Measurements from ENCODE around the gene RTN3.

RTN3 gene

GRCh38 chr11:63745304-63746170, 64.2 kb downstream of the RTN3 start:
- H3K9me3 ChIP-seq (ENCODE audit: control insufficient read depth, low read length): no peaks in the 10 kb centered on the region
- no peaks in the 10 kb centered on the region for H3K4me1 ChIP-seq (ENCODE audit: control insufficient read depth, insufficient read depth, low read length)
- no peak overlapping the region for H3K9ac ChIP-seq (ENCODE audit: low read length)
- DNase-seq (ENCODE audit: low read depth): no peak
- H3K4me3 ChIP-seq (ENCODE audit: low read length): no peak overlapping the region
- H3K36me3 ChIP-seq (ENCODE audit: control insufficient read depth, insufficient read depth, low read length, severe bottlenecking): peaks cover 24% of the 10 kb centered on the region
- H3K27me3 ChIP-seq (replicated peaks; ENCODE audit: control insufficient read depth, insufficient read depth, low read length): no peaks in the 10 kb centered on the region

DNA sequence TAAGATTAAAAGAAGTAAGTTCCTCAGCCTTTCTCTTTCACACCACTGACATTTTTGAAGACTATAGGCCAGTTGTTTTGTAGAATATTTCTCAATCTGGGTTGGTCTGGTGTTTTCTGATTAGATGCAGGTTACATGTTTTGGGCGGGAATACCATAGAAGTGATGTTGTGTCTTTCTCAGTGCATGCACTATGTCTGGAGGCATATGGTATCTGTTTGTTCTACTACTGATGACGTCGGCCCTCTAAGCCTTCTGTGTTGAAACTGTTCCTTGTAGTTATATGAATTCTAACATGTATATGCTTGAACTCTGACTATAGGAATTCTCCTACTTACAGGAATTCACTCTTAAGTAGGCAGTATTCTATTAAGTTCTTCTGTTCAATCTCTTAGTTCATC, 65.7 kb downstream of the RTN3 start:
- Histone ChIP-seq H3K4me3 (ENCODE audit: low read length) (no peak overlapping the region), H3K27me3 (replicated peaks; ENCODE audit: control insufficient read depth, insufficient read depth, low read length) (no peaks in the 10 kb centered on the region), H3K36me3 (ENCODE audit: control insufficient read depth, insufficient read depth, low read length, severe bottlenecking) (peaks cover 39% of the 10 kb centered on the region), H3K4me1 (ENCODE audit: control insufficient read depth, insufficient read depth, low read length) (no peaks in the 10 kb centered on the region), H3K9ac (ENCODE audit: low read length) (no peak overlapping the region), H3K9me3 (ENCODE audit: control insufficient read depth, low read length) (no peaks in the 10 kb centered on the region)
- DNase-seq (ENCODE audit: low read depth): peak; percentile 87

- Histone ChIP-seq H3K36me3 (ENCODE audit: control insufficient read depth, insufficient read depth, low read length, severe bottlenecking) (peaks cover 53% of the 10 kb centered on the region), H3K9ac (ENCODE audit: low read length) (no peak overlapping the region), H3K4me1 (ENCODE audit: control insufficient read depth, insufficient read depth, low read length) (no peaks in the 10 kb centered on the region), H3K9me3 (ENCODE audit: control insufficient read depth, low read length) (no peaks in the 10 kb centered on the region), H3K27me3 (replicated peaks; ENCODE audit: control insufficient read depth, insufficient read depth, low read length) (no peaks in the 10 kb centered on the region), H3K4me3 (ENCODE audit: low read length) (no peak overlapping the region)
- no peak for DNase-seq (ENCODE audit: low read depth)
These were observed 68.3 kb downstream of the RTN3 start for GRCh38 chr11:63749624-63750023.

DNA sequence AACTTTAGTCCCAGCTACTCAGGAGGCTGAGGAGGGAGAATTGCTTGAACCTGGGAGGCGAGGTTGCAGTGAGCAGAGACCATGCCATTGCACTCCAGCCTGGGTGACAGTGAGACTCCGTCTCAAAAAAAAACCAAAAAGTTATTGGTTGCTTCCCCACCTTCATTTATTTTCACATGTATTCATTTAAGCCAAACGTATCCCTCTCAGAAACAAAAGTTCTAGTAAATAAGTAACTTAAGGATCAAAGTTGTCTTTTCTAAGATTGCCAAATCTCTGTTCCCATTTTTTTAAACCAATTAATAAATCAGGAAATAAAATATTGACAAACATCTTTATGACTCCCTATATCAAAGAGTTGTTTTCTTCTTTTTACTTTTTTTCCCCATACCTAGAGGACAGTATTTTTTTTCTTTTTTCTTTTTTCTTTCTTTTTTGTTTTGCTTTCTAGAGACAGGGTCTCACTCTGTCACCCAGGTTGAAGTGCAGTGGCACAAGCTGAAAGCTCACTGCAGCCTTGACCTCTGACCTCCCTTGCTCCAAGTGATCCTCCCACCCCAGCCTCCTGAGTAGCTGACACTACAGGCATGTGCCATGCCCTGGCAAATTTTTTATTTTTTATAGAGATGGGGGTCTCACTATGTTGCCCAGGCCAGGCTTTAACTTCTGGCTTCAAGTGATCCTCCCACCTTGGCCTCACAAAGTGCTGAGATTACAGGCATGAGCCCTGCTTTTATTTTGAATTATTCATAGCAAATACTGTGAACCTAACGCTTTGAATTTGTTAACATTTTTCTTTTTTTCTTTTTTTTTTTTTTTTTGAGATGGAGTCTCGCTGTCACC, 75.8 kb downstream of the RTN3 start:
- H3K4me3 ChIP-seq (ENCODE audit: low read length): no peak overlapping the region
- no peak for DNase-seq (ENCODE audit: low read depth)
- H3K4me1 ChIP-seq (ENCODE audit: control insufficient read depth, insufficient read depth, low read length): peaks cover 5% of the 10 kb centered on the region
- H3K9ac ChIP-seq (ENCODE audit: low read length): no peak overlapping the region
- no peaks in the 10 kb centered on the region for H3K27me3 ChIP-seq (replicated peaks; ENCODE audit: control insufficient read depth, insufficient read depth, low read length)
- H3K9me3 ChIP-seq (ENCODE audit: control insufficient read depth, low read length): no peaks in the 10 kb centered on the region
- peaks cover 78% of the 10 kb centered on the region for H3K36me3 ChIP-seq (ENCODE audit: control insufficient read depth, insufficient read depth, low read length, severe bottlenecking)

DNA sequence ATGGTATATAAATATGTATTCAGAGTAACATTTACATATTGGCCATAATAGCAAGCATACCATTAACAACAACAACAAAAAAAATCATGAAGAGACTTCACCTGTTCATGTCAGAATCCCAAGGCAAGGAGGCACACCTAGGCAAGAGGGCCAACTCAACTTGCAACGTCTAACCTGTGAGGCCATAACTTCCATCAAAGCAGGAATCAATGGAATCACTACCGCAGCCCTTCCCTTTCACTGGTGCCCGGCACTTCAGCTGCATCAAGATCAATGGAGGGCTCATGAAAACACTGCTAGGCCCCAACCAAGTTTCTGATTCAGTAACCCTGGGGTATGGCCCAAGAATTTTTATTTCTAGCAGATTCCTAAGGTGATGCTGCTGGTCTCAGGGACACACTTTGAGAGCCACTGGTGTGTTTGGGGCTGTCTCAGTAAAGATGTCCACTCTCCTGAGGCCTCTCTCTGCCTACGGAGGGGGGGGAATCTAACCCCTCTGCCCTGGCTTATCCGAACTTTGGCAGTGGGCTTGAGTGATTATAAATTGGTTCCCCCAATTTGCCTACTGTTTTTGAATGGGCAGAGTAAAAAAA, 79.3 kb downstream of the RTN3 start:
- peaks cover 26% of the 10 kb centered on the region for H3K4me1 ChIP-seq (ENCODE audit: control insufficient read depth, insufficient read depth, low read length)
- H3K9me3 ChIP-seq (ENCODE audit: control insufficient read depth, low read length): no peaks in the 10 kb centered on the region
- H3K4me3 ChIP-seq (ENCODE audit: low read length): no peak overlapping the region
- no peak for DNase-seq (ENCODE audit: low read depth)
- H3K27me3 ChIP-seq (replicated peaks; ENCODE audit: control insufficient read depth, insufficient read depth, low read length): no peaks in the 10 kb centered on the region
- peaks cover 54% of the 10 kb centered on the region for H3K36me3 ChIP-seq (ENCODE audit: control insufficient read depth, insufficient read depth, low read length, severe bottlenecking)
- no peak overlapping the region for H3K9ac ChIP-seq (ENCODE audit: low read length)

GRCh38 chr11:63761188-63761587, 79.9 kb downstream of the RTN3 start:
- Histone ChIP-seq H3K27me3 (replicated peaks; ENCODE audit: control insufficient read depth, insufficient read depth, low read length) (no peaks in the 10 kb centered on the region), H3K9ac (ENCODE audit: low read length) (peak overlapping the region; percentile 80), H3K4me3 (ENCODE audit: low read length) (peak overlapping the region; percentile 77), H3K9me3 (ENCODE audit: control insufficient read depth, low read length) (no peaks in the 10 kb centered on the region), H3K4me1 (ENCODE audit: control insufficient read depth, insufficient read depth, low read length) (peaks cover 32% of the 10 kb centered on the region), H3K36me3 (ENCODE audit: control insufficient read depth, insufficient read depth, low read length, severe bottlenecking) (peaks cover 49% of the 10 kb centered on the region)
- no peak for DNase-seq (ENCODE audit: low read depth)

- H3K4me1 ChIP-seq (ENCODE audit: control insufficient read depth, insufficient read depth, low read length): peaks cover 41% of the 10 kb centered on the region
- peak overlapping the region; percentile 80 for H3K9ac ChIP-seq (ENCODE audit: low read length)
- peak overlapping the region; percentile 77 for H3K4me3 ChIP-seq (ENCODE audit: low read length)
- peaks cover 40% of the 10 kb centered on the region for H3K36me3 ChIP-seq (ENCODE audit: control insufficient read depth, insufficient read depth, low read length, severe bottlenecking)
- H3K9me3 ChIP-seq (ENCODE audit: control insufficient read depth, low read length): no peaks in the 10 kb centered on the region
- DNase-seq (ENCODE audit: low read depth): no peak
- H3K27me3 ChIP-seq (replicated peaks; ENCODE audit: control insufficient read depth, insufficient read depth, low read length): no peaks in the 10 kb centered on the region
These were observed 80.8 kb downstream of the RTN3 start for GRCh38 chr11:63761931-63762653.

GRCh38 chr11:63762654-63763495, 81.6 kb downstream of the RTN3 start:
- no peak for DNase-seq (ENCODE audit: low read depth)
- Histone ChIP-seq H3K9me3 (ENCODE audit: control insufficient read depth, low read length) (no peaks in the 10 kb centered on the region), H3K9ac (ENCODE audit: low read length) (peak overlapping the region; percentile 80), H3K4me1 (ENCODE audit: control insufficient read depth, insufficient read depth, low read length) (peaks cover 43% of the 10 kb centered on the region), H3K36me3 (ENCODE audit: control insufficient read depth, insufficient read depth, low read length, severe bottlenecking) (peaks cover 32% of the 10 kb centered on the region), H3K27me3 (replicated peaks; ENCODE audit: control insufficient read depth, insufficient read depth, low read length) (no peaks in the 10 kb centered on the region), H3K4me3 (ENCODE audit: low read length) (peak overlapping the region; percentile 77)

- H3K27me3 ChIP-seq (replicated peaks; ENCODE audit: control insufficient read depth, insufficient read depth, low read length): no peaks in the 10 kb centered on the region
- H3K9ac ChIP-seq (ENCODE audit: low read length): peak overlapping the region; percentile 80
- no peaks in the 10 kb centered on the region for H3K9me3 ChIP-seq (ENCODE audit: control insufficient read depth, low read length)
- no peak for DNase-seq (ENCODE audit: low read depth)
- peak overlapping the region; percentile 77 for H3K4me3 ChIP-seq (ENCODE audit: low read length)
- H3K36me3 ChIP-seq (ENCODE audit: control insufficient read depth, insufficient read depth, low read length, severe bottlenecking): peaks cover 24% of the 10 kb centered on the region
- peaks cover 43% of the 10 kb centered on the region for H3K4me1 ChIP-seq (ENCODE audit: control insufficient read depth, insufficient read depth, low read length)
These were observed 82.4 kb downstream of the RTN3 start for GRCh38 chr11:63763496-63764339.

GRCh38 chr11:63764340-63764678, 83.0 kb downstream of the RTN3 start:
- H3K36me3 ChIP-seq (ENCODE audit: control insufficient read depth, insufficient read depth, low read length, severe bottlenecking): peaks cover 18% of the 10 kb centered on the region
- peaks cover 44% of the 10 kb centered on the region for H3K4me1 ChIP-seq (ENCODE audit: control insufficient read depth, insufficient read depth, low read length)
- H3K27me3 ChIP-seq (replicated peaks; ENCODE audit: control insufficient read depth, insufficient read depth, low read length): no peaks in the 10 kb centered on the region
- no peak overlapping the region for H3K4me3 ChIP-seq (ENCODE audit: low read length)
- no peaks in the 10 kb centered on the region for H3K9me3 ChIP-seq (ENCODE audit: control insufficient read depth, low read length)
- no peak overlapping the region for H3K9ac ChIP-seq (ENCODE audit: low read length)
- no peak for DNase-seq (ENCODE audit: low read depth)

All from adipocyte (in vitro differentiated cells).